Psoas muscle (tissue), 8 donors: ENCODE measurements around the gene COL4A1. TPM values are rescaled to one million over a fixed set of nuclear protein-coding genes. Genes with fewer than 3 reads are reported as not detected.

Experiments
- ATAC-seq, 4 donors: fragments of 200-7000 bp; cut with Tn5 transposase; one replicate each; pipeline ENCODE4 v1.9.1; 2020; ENCODE audit warnings: moderate library complexity in 3 of 4, mild to moderate bottlenecking in 2 of 4
- DNase-seq, 2 donors: peaks; one replicate each; pipeline ENCODE4 v3.0.0-alpha.2; 2020
- H3K27ac ChIP-seq: fragments of 200-600 bp; one replicate; pipeline ENCODE4 v1.8.0; 2022
- H3K27me3 ChIP-seq, 3 donors: fragments of 200-600 bp in 1 of 3; one replicate each; pipeline versions ENCODE4 v1.6.1 to v1.8.0; 2013 to 2022; ENCODE audit warnings: low read length in 2 of 3, mild to moderate bottlenecking in 2 of 3, moderate library complexity in 1 of 3; ENCODE audit not compliant: insufficient read depth in 3 of 3
- H3K36me3 ChIP-seq, 2 donors: fragments of 200-600 bp in 1 of 2; one replicate each; pipeline versions ENCODE4 v1.6.1 to v1.8.0; 2013 to 2022; ENCODE audit warnings: low read depth in 1 of 2, mild to moderate bottlenecking in 1 of 2, moderate library complexity in 1 of 2; ENCODE audit not compliant: insufficient read depth in 1 of 2
- H3K4me1 ChIP-seq: fragments of 200-600 bp; one replicate; pipeline ENCODE4 v1.8.0; 2022
- H3K4me3 ChIP-seq: fragments of 200-600 bp; one replicate; pipeline ENCODE4 v1.8.0; 2022; ENCODE audit warnings: mild to moderate bottlenecking
- H3K9me3 ChIP-seq: fragments of 200-600 bp; one replicate; pipeline ENCODE4 v1.8.0; 2022
- WGBS, 3 donors: extraction: QIAGEN DNeasy Blood & Tissue Kit; methylation state at CpG; one replicate each; pipeline versions ENCODE4 v1.1.6 to v1.1.7; 2013; 5-methylcytosine and 5-hydroxymethylcytosine counted together
- intact Hi-C, 2 donors: fragments of 100-400 bp; cut with DNase I; formaldehyde crosslinking; loops; one replicate each; pipeline versions ENCODE4 v1.11.0 to v1.14.2; 2022
- polyA plus RNA-seq, 3 donors: library from polyadenylated mRNA; stranded (reverse); fragments of 200-250 nt; gene quantifications; one replicate each; pipeline ENCODE4 v1.2.3, GENCODE V29; 2013
- total RNA-seq, 4 donors: library from RNA; stranded (reverse); fragmentation: NEBNext Ultra II Directional in 2 of 4; extraction: Animal tissue kit (Norgen Biotek cat#: 25700) in 2 of 4; gene quantifications; one replicate each; pipeline versions ENCODE4 v1.2.1 to v1.2.4, GENCODE V29; 2021 to 2023
- TF ChIP-seq, protein P1 (sequence below): fragments of 200-600 bp; IDR thresholded peaks from one replicate; pipeline ENCODE4 v1.8.0; 2022; ENCODE audit warnings: antibody characterized with exemption
- donor health status: healthy with polysubstance abuse.
- donor health status: DM: no; HTN: no; CAD: no; lungs with moderate emphysema.
- donor health status: Bipolar disorder and iron deficiency.
- donor health status: healthy.
- donor health status: DM: yes; HTN: yes; CAD: no.
- donor health status: DM: no; HTN: no; CAD: no.
- donor health status: DM: no; HTN: no; CAD: no.
- donor health status: DM: yes; HTN: yes; CAD: no.

Gene COL4A1
- total and polyA plus RNA-seq, 7 donors: 39.0 to 127 (median 97.0) TPM

DNA sequence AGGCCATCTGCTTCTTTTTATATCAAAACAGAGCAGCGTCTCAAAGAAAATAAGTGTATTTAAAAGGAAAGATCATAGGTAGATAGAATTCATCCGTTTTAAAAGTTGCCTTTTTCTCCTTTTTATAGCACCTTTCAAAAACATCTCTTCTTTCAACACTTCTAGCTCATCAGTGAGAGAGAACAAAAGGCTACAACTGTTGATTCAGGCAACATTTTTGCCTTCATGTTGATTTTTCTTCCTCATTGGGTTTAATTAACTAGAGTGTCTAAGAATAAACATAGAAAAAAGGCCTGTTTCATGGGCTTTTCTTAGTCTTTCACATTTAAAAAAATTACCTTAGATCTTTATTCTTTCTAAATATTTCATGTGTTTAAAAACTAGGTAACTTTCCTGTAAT lies 13.7 kb upstream of the COL4A1 start:
- TF ChIP-seq, protein P1, sequence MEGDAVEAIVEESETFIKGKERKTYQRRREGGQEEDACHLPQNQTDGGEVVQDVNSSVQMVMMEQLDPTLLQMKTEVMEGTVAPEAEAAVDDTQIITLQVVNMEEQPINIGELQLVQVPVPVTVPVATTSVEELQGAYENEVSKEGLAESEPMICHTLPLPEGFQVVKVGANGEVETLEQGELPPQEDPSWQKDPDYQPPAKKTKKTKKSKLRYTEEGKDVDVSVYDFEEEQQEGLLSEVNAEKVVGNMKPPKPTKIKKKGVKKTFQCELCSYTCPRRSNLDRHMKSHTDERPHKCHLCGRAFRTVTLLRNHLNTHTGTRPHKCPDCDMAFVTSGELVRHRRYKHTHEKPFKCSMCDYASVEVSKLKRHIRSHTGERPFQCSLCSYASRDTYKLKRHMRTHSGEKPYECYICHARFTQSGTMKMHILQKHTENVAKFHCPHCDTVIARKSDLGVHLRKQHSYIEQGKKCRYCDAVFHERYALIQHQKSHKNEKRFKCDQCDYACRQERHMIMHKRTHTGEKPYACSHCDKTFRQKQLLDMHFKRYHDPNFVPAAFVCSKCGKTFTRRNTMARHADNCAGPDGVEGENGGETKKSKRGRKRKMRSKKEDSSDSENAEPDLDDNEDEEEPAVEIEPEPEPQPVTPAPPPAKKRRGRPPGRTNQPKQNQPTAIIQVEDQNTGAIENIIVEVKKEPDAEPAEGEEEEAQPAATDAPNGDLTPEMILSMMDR: no peak
- Histone ChIP-seq H3K36me3 (peaks cover 0 to 5% of the 10 kb centered on the region in 2 donors), H3K9me3 (no peaks in the 10 kb centered on the region), H3K4me1 (peaks cover 4% of the 10 kb centered on the region), H3K27ac (peak overlapping the region; percentile 71), H3K27me3 (peaks cover 0 to 19% (median 2%) of the 10 kb centered on the region in 3 donors), H3K4me3 (no peak overlapping the region)
- DNase-seq: no peak
- ATAC-seq: no peak
- intact Hi-C loops: no loop called here
- 65 to 74% (median 67%) methylated on average over 2 of the region's 2 CpGs for WGBS, 3 donors

DNA sequence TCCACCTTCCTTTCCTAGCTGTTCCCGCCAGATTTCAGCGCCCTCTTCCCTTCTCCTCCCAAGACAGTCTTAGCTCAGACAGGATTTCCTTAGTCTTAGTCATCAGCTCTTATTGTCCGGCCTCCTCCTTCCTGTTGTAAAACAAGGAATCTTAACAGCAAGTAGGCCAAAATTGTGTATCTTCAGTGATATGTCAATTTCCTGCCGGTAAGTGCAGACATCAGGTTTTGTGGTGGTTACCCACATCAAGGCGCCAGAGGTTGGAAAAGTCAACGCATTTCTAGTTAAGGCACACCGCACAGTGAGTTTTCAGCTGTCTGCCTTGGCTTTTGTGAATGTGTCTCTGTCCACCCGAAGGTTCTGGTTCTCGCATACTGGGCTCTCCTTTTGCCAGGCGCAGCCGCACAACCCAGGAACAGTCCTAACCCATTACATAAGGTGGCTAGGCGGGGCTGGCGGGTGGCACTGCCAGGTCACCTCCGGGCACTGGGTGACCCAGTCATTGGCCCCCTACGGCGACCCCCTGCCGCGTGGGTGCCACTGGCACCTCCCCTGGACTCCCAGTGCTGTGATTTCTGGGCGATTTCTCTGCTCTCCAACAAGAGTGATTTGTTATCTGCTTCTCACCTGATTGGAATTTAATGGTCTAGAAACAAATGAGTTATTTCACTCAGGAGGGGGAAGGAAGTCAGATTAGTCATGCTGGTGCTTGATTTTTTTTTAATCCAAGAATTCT lies 13.0 kb upstream of the COL4A1 start:
- ATAC-seq: peak in 3 of 4 donors; percentile 46 to 52 (median 50)
- Histone ChIP-seq H3K9me3 (no peaks in the 10 kb centered on the region), H3K36me3 (peaks cover 0 to 5% of the 10 kb centered on the region in 2 donors), H3K27me3 (peaks cover 0 to 17% (median 2%) of the 10 kb centered on the region in 3 donors), H3K4me1 (peaks cover 4% of the 10 kb centered on the region), H3K4me3 (no peak overlapping the region), H3K27ac (peak overlapping the region; percentile 71)
- WGBS, 3 donors: 62 to 72% (median 68%) methylated on average over 19 of the region's 19 CpGs
- intact Hi-C loops: no loop called here
- DNase-seq: no peak
- TF ChIP-seq, protein P1: no peak

DNA sequence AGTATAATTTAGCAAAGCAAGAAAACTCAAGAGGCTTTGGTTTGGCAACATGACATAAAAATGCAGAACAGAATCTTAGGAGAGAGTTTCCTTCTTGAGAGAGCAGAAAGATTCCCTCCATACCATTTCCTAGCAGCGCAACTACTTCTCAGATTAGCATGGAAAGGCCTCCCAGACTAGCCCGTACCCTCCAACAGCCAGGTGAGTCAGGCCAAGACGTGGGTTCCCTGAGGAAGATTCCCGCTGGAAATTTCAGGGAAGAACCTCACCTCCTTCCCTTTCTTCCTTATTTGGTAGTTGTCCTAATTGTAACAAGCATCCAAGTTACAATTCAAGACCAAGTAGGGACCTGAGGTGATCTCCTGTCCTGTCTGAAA lies 12.4 kb upstream of the COL4A1 start:
- peaks cover 4% of the 10 kb centered on the region for H3K4me1 ChIP-seq
- no peak for ATAC-seq
- intact Hi-C loops: no loop called here

DNA sequence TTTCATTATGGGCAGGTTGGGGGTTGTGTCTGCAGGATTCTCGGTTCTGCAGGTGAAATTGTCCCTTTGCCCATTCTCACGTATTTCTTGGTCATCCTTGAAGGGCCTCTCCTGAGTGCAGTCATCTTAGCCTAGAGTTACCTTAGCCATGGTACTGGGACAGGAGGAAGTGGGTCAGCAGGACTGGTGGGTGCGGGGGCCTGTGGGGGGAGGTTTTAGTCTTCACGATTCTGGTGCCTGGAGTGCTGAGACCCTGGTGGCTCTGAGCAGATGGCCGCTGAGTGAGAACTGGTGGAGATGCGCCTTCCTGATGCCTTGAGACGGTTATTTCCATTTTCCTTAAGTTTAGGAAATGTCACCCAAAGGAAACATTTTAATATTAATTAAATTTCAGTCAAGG lies 12.0 kb upstream of the COL4A1 start:
- DNase-seq (no peak), ATAC-seq (no peak)
- intact Hi-C loops: no loop called here
- Histone ChIP-seq H3K27ac (peak overlapping the region; percentile 33), H3K27me3 (peaks cover 0 to 8% (median 2%) of the 10 kb centered on the region in 3 donors), H3K4me1 (peaks cover 4% of the 10 kb centered on the region), H3K36me3 (peaks cover 0 to 5% of the 10 kb centered on the region in 2 donors), H3K4me3 (no peak overlapping the region), H3K9me3 (no peaks in the 10 kb centered on the region)
- TF ChIP-seq, protein P1: no peak
- 71 to 76% (median 73%) methylated on average over 7 of the region's 7 CpGs for WGBS, 3 donors

More for the DNA sequence above, 12.4 kb upstream of the COL4A1 start:
- Histone ChIP-seq H3K27ac (peak overlapping the region; percentile 71), H3K36me3 (peaks cover 0 to 5% of the 10 kb centered on the region in 2 donors), H3K4me3 (no peak overlapping the region), H3K9me3 (no peaks in the 10 kb centered on the region), H3K27me3 (peaks cover 0 to 12% (median 2%) of the 10 kb centered on the region in 3 donors)
- DNase-seq: no peak
- 63 to 74% (median 64%) methylated on average over 4 of the region's 4 CpGs for WGBS, 3 donors
- TF ChIP-seq, protein P1: no peak
